Measurements from ENCODE around the gene TSC1. TPM values are rescaled to one million over a fixed set of nuclear protein-coding genes. Genes with fewer than 3 reads are reported as not detected.

The TSC1 gene
- total and polyA plus RNA-seq, 7 experiments from 2014 or later = 9.9 to 98.3 (median 52.0) TPM

- Mint-ChIP-seq H3K4me1 (peaks cover 0 to 7% (median 0%) of the 10 kb centered on the region in 7 donors), H3K4me3 (no peak overlapping the region), H3K27me3 (peaks cover 25 to 69% (median 40%) of the 10 kb centered on the region in 5 donors), H3K27ac (no peak overlapping the region), H3K9me3 (peaks cover 0 to under 1% (median 0%) of the 10 kb centered on the region in 11 donors), H3K36me3 (no peaks in the 10 kb centered on the region)
- no peaks in the 10 kb centered on the region for H3K36me3 ChIP-seq (ENCODE audit: control insufficient read depth in 2 of 3, insufficient read depth in 3 of 3, low read length in 3 of 3)
- ChIA-PET CTCF (no interaction called here), POLR2A (no interaction called here)
- ATAC-seq (no peak), DNase-seq (no peak)
- no peaks in the 10 kb centered on the region for H3K27me3 ChIP-seq (ENCODE audit: control insufficient read depth in 2 of 2, insufficient read depth in 2 of 2, low read length in 2 of 2)
- H3K9me3 ChIP-seq (ENCODE audit: control insufficient read depth in 2 of 3, low read length in 3 of 3) = no peaks in the 10 kb centered on the region
- H3K27ac ChIP-seq (ENCODE audit: low read depth, low read length) = no peak overlapping the region
- no peak overlapping the region for H3K4me3 ChIP-seq (ENCODE audit: low read length)
- intact Hi-C loops (cut with micrococcal nuclease) = no loop called here
- no peaks in the 10 kb centered on the region for H3K4me1 ChIP-seq (ENCODE audit: control insufficient read depth in 2 of 2, insufficient read depth in 2 of 2, low read length in 2 of 2)
These were observed 40.6 kb upstream of the TSC1 start for GRCh38 chr9:132985071-132985350.

- ChIA-PET CTCF (no interaction called here), POLR2A (interaction anchor here (0.6 kb wide), 1 partner anchor 827 kb away, joined by 4 read pairs; no protein-coding TSS in a partner anchor)
- H3K4me3 Mint-ChIP-seq = no peak overlapping the region
- H3K27me3 Mint-ChIP-seq = peaks cover 30 to 69% (median 45%) of the 10 kb centered on the region in 5 donors
- ATAC-seq (no peak), DNase-seq (no peak)
- intact Hi-C loops (cut with micrococcal nuclease) = no loop called here
- H3K4me1 Mint-ChIP-seq = peaks cover 0 to 7% (median 0%) of the 10 kb centered on the region in 7 donors
- H3K36me3 Mint-ChIP-seq = no peaks in the 10 kb centered on the region
- H3K9me3 Mint-ChIP-seq = no peaks in the 10 kb centered on the region
- Histone ChIP-seq H3K4me1 (ENCODE audit: control insufficient read depth in 2 of 2, insufficient read depth in 2 of 2, low read length in 2 of 2) (no peaks in the 10 kb centered on the region), H3K27ac (ENCODE audit: low read depth, low read length) (no peak overlapping the region), H3K4me3 (ENCODE audit: low read length) (no peak overlapping the region), H3K36me3 (ENCODE audit: control insufficient read depth in 2 of 3, insufficient read depth in 3 of 3, low read length in 3 of 3) (no peaks in the 10 kb centered on the region), H3K9me3 (ENCODE audit: control insufficient read depth in 2 of 3, low read length in 3 of 3) (no peaks in the 10 kb centered on the region), H3K27me3 (ENCODE audit: control insufficient read depth in 2 of 2, insufficient read depth in 2 of 2, low read length in 2 of 2) (no peaks in the 10 kb centered on the region)
- no peak overlapping the region for H3K27ac Mint-ChIP-seq
These were observed 40.0 kb upstream of the TSC1 start for GRCh38 chr9:132984202-132985070.

GRCh38 chr9:132983491-132984201 is 39.2 kb upstream of the TSC1 start:
- no peaks in the 10 kb centered on the region for H3K36me3 ChIP-seq (ENCODE audit: control insufficient read depth in 2 of 3, insufficient read depth in 3 of 3, low read length in 3 of 3)
- POLR2A ChIA-PET = no interaction called here
- no peak overlapping the region for H3K27ac Mint-ChIP-seq
- H3K27ac ChIP-seq (ENCODE audit: low read depth, low read length) = no peak overlapping the region
- no peaks in the 10 kb centered on the region for H3K9me3 ChIP-seq (ENCODE audit: control insufficient read depth in 2 of 3, low read length in 3 of 3)
- CTCF ChIA-PET = no interaction called here
- H3K27me3 ChIP-seq (ENCODE audit: control insufficient read depth in 2 of 2, insufficient read depth in 2 of 2, low read length in 2 of 2) = peaks cover 0 to 3% of the 10 kb centered on the region in 2 donors
- H3K4me1 ChIP-seq (ENCODE audit: control insufficient read depth in 2 of 2, insufficient read depth in 2 of 2, low read length in 2 of 2) = no peaks in the 10 kb centered on the region
- H3K36me3 Mint-ChIP-seq = no peaks in the 10 kb centered on the region
- intact Hi-C loops (cut with micrococcal nuclease) = no loop called here
- H3K4me3 ChIP-seq (ENCODE audit: low read length) = no peak overlapping the region
- H3K27me3 Mint-ChIP-seq = peaks cover 35 to 72% (median 52%) of the 10 kb centered on the region in 5 donors
- peaks cover 1 to 9% (median 3%) of the 10 kb centered on the region in 7 donors for H3K4me1 Mint-ChIP-seq
- ATAC-seq (no peak), DNase-seq (no peak)
- H3K9me3 Mint-ChIP-seq = no peaks in the 10 kb centered on the region
- H3K4me3 Mint-ChIP-seq = no peak overlapping the region

GRCh38 chr9:132982458-132982857 is 38.0 kb upstream of the TSC1 start:
- Mint-ChIP-seq H3K4me1 (peaks cover 5 to 16% (median 7%) of the 10 kb centered on the region in 7 donors), H3K27me3 (peaks cover 47 to 75% (median 60%) of the 10 kb centered on the region in 5 donors), H3K36me3 (no peaks in the 10 kb centered on the region), H3K9me3 (no peaks in the 10 kb centered on the region), H3K4me3 (no peak overlapping the region), H3K27ac (no peak overlapping the region)
- no peak overlapping the region for H3K27ac ChIP-seq (ENCODE audit: low read depth, low read length)
- no peaks in the 10 kb centered on the region for H3K9me3 ChIP-seq (ENCODE audit: control insufficient read depth in 2 of 3, low read length in 3 of 3)
- H3K36me3 ChIP-seq (ENCODE audit: control insufficient read depth in 2 of 3, insufficient read depth in 3 of 3, low read length in 3 of 3) = no peaks in the 10 kb centered on the region
- ATAC-seq = no peak
- ChIA-PET CTCF (interaction anchor here (0.5 kb wide), 1 partner anchor 921 kb away, joined by 3 read pairs; no protein-coding TSS in a partner anchor), POLR2A (no interaction called here)
- no peaks in the 10 kb centered on the region for H3K4me1 ChIP-seq (ENCODE audit: control insufficient read depth in 2 of 2, insufficient read depth in 2 of 2, low read length in 2 of 2)
- intact Hi-C loops (cut with micrococcal nuclease) = no loop called here
- no peak overlapping the region for H3K4me3 ChIP-seq (ENCODE audit: low read length)
- peaks cover 0 to 9% of the 10 kb centered on the region in 2 donors for H3K27me3 ChIP-seq (ENCODE audit: control insufficient read depth in 2 of 2, insufficient read depth in 2 of 2, low read length in 2 of 2)
- DNase-seq = no peak

GRCh38 chr9:132980157-132980556 is 35.7 kb upstream of the TSC1 start:
- ChIA-PET CTCF (no interaction called here), POLR2A (no interaction called here)
- Histone ChIP-seq H3K36me3 (ENCODE audit: control insufficient read depth in 2 of 3, insufficient read depth in 3 of 3, low read length in 3 of 3) (no peaks in the 10 kb centered on the region), H3K9me3 (ENCODE audit: control insufficient read depth in 2 of 3, low read length in 3 of 3) (no peaks in the 10 kb centered on the region), H3K27me3 (ENCODE audit: control insufficient read depth in 2 of 2, insufficient read depth in 2 of 2, low read length in 2 of 2) (peaks cover 0 to 10% of the 10 kb centered on the region in 2 donors), H3K27ac (ENCODE audit: low read depth, low read length) (no peak overlapping the region), H3K4me1 (ENCODE audit: control insufficient read depth in 2 of 2, insufficient read depth in 2 of 2, low read length in 2 of 2) (no peaks in the 10 kb centered on the region), H3K4me3 (ENCODE audit: low read length) (no peak overlapping the region)
- Mint-ChIP-seq H3K27me3 (peaks cover 41 to 71% (median 51%) of the 10 kb centered on the region in 5 donors), H3K4me1 (peaks cover 5 to 12% (median 7%) of the 10 kb centered on the region in 7 donors), H3K4me3 (no peak overlapping the region), H3K36me3 (no peaks in the 10 kb centered on the region), H3K9me3 (no peaks in the 10 kb centered on the region), H3K27ac (no peak overlapping the region)
- intact Hi-C loops (cut with micrococcal nuclease) = no loop called here
- no peak for DNase-seq
- no peak for ATAC-seq

GRCh38 chr9:132978451-132979131 is 34.2 kb upstream of the TSC1 start, which contains the start of gene GFI1B:
Gene GFI1B, plus strand, starts transcription at chr9:132978694. Its CDS starts 7,985 bp downstream, at chr9:132986679.
- no peaks in the 10 kb centered on the region for H3K36me3 ChIP-seq (ENCODE audit: control insufficient read depth in 2 of 3, insufficient read depth in 3 of 3, low read length in 3 of 3)
- no peaks in the 10 kb centered on the region for H3K9me3 ChIP-seq (ENCODE audit: control insufficient read depth in 2 of 3, low read length in 3 of 3)
- H3K4me3 ChIP-seq (ENCODE audit: low read length) = no peak within 1 kb of the TSS
- peak; percentile 19 for ATAC-seq
- Mint-ChIP-seq H3K27me3 (peaks cover 41 to 71% (median 52%) of the 10 kb centered on the region in 5 donors), H3K36me3 (no peaks in the 10 kb centered on the region), H3K4me3 (peak within 1 kb of the TSS in 4 of 10 donors; percentile 10 to 57 (median 19)), H3K27ac (peak within 1 kb of the TSS in 1 of 9 donors; percentile 67), H3K4me1 (peaks cover 5 to 12% (median 7%) of the 10 kb centered on the region in 7 donors), H3K9me3 (no peaks in the 10 kb centered on the region)
- no peak for DNase-seq
- intact Hi-C loops (cut with micrococcal nuclease) = loop anchor here in 1 of 2 donors (5.0 kb wide), 1 partner anchor 44 kb away; no protein-coding TSS in a partner anchor
- POLR2A ChIA-PET = no interaction called here
- peaks cover 0 to 10% of the 10 kb centered on the region in 2 donors for H3K27me3 ChIP-seq (ENCODE audit: control insufficient read depth in 2 of 2, insufficient read depth in 2 of 2, low read length in 2 of 2)
- CTCF ChIA-PET = no interaction called here
- H3K4me1 ChIP-seq (ENCODE audit: control insufficient read depth in 2 of 2, insufficient read depth in 2 of 2, low read length in 2 of 2) = no peaks in the 10 kb centered on the region
- H3K27ac ChIP-seq (ENCODE audit: low read depth, low read length) = no peak within 1 kb of the TSS

All from naive thymus-derived CD4-positive, alpha-beta T cell (primary cell).